ENCODE measurements around the gene AREL1. TPM values are rescaled to one million over a fixed set of nuclear protein-coding genes. Genes with fewer than 3 reads are reported as not detected.

AREL1 gene
- total and polyA plus RNA-seq, 10 of the 15 experiments (the other 5 are each of a cell fraction or from before 2014, with no cell fraction given), result 6.2 to 40.4 (median 23.7) TPM

- no peak overlapping the region for H2AFZ ChIP-seq (ENCODE audit: control insufficient read depth, low read depth, low read length)
- no peak overlapping the region for H3K4me2 ChIP-seq (ENCODE audit: control insufficient read depth, insufficient read depth)
- CTCF ChIA-PET, result interaction anchor here (2.4 kb wide), 1 partner anchor 25 kb away, joined by 9 read pairs; no protein-coding TSS in a partner anchor
- BruUV-seq (replicated peaks), result no TSS peak
- H3K4me3 ChIP-seq, result no peak overlapping the region
- POLR2A ChIA-PET, result no interaction called here
- RAD21 ChIA-PET (ENCODE audit: unreplicated experiment), result interaction anchor here (0.7 to 1.4 kb wide), 2 partner anchors 10 to 26 kb away, joined by 3 read pairs; no protein-coding TSS in a partner anchor
- no peak for DNase-seq (ENCODE audit: low read depth, low spot score)
- SMC1A ChIA-PET (ENCODE audit: uncharacterized antibody, unreplicated experiment), result no interaction called here
- 38% methylated on average over 1 of the region's 1 CpG for WGBS (ENCODE audit: insufficient coverage, insufficient replicate concordance, low lambda C conversion rate, missing lambda C conversion rate)
- no peaks in the 10 kb centered on the region for H3K36me3 ChIP-seq (ENCODE audit: control insufficient read depth in 2 of 2, insufficient read depth in 2 of 2, low read length in 1 of 2)
- H3K27ac ChIP-seq (ENCODE audit: control insufficient read depth, insufficient read depth), result no peak overlapping the region
- TF ChIP-seq RCOR1 (conservative IDR thresholded peaks at IDR 0.05; ENCODE audit: low read depth, low read length) (no peak), SMAD1 (IDR thresholded peaks at IDR 0.05; ENCODE audit: low read depth, partially characterized antibody) (no peak), MYB (IDR thresholded peaks at IDR 0.05; ENCODE audit: borderline replicate concordance, low read depth, low read length) (no peak), RAD21 (IDR thresholded peaks at IDR 0.05; ENCODE audit: insufficient read depth, low read depth, low read length) (no peak), USF1 (IDR thresholded peaks at IDR 0.05; ENCODE audit: borderline replicate concordance, extremely low read length, insufficient read depth, low read depth, low read length) (no peak), ZNF384 (IDR thresholded peaks at IDR 0.05; ENCODE audit: borderline replicate concordance, low read depth, low read length) (no peak), E2F8 (IDR thresholded peaks at IDR 0.05; ENCODE audit: low read depth, partially characterized antibody) (no peak), BRCA1 (IDR thresholded peaks at IDR 0.05; ENCODE audit: low read depth, low read length) (no peak), GABPA (IDR thresholded peaks at IDR 0.05; ENCODE audit: low read depth) (no peak), HSF1 (IDR thresholded peaks at IDR 0.05; ENCODE audit: low read depth, low read length) (no peak), GATAD2B (conservative IDR thresholded peaks at IDR 0.05; ENCODE audit: low read depth) (no peak), USF2 (IDR thresholded peaks at IDR 0.05; ENCODE audit: borderline replicate concordance, low read depth, low read length) (no peak), YY1 (IDR thresholded peaks at IDR 0.05; ENCODE audit: low read depth, low read length) (no peak), NR2F1 (conservative IDR thresholded peaks at IDR 0.05) (no peak)
- TF ChIP-seq, protein P1, sequence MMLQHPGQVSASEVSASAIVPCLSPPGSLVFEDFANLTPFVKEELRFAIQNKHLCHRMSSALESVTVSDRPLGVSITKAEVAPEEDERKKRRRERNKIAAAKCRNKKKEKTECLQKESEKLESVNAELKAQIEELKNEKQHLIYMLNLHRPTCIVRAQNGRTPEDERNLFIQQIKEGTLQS (IDR thresholded peaks at IDR 0.05; ENCODE audit: borderline replicate concordance, extremely low read depth, low read depth, low read length), result no peak
- no peaks in the 10 kb centered on the region for H3K9me3 ChIP-seq (replicated peaks; ENCODE audit: control insufficient read depth, insufficient read depth, low read length)
- peaks cover 0 to 1% of the 10 kb centered on the region in 2 experiments; a peak in 2 of 4 replicates for H3K27me3 ChIP-seq (replicated peaks in 1 of 2; ENCODE audit: control insufficient read depth in 2 of 2, insufficient read depth in 2 of 2, low read length in 1 of 2)
- no peaks in the 10 kb centered on the region for H3K4me1 ChIP-seq (ENCODE audit: control insufficient read depth, insufficient read depth, low read length)
- no peaks in the 10 kb centered on the region for H4K20me1 ChIP-seq (ENCODE audit: control insufficient read depth, insufficient read depth)
- in situ Hi-C loops (cut with MboI) (no loop called here), intact Hi-C loops (cut with micrococcal nuclease; ENCODE audit: unreplicated experiment) (no loop called here)
- ATAC-seq, result no peak
- no peak overlapping the region for H3K9ac ChIP-seq (ENCODE audit: control insufficient read depth, insufficient read depth, low read length)
- FAIRE-seq, result no peak
- no peaks in the 10 kb centered on the region for H3K79me2 ChIP-seq (ENCODE audit: control insufficient read depth, insufficient read depth, low read length)
Measured at GRCh38 chr14:74634481-74634880, 78.4 kb downstream of the AREL1 start.

Measured in GM12878 (cell line).